Osteoblast (primary cell): ENCODE measurements around the gene HS3ST2. TPM values are rescaled to one million over a fixed set of nuclear protein-coding genes. Genes with fewer than 3 reads are reported as not detected.
"Not testable (repeated sequence)": the region's sequence is repeated elsewhere in the genome, so short reads cannot be mapped to it uniquely, and the experiment has no call there.

ENCODE experiments used
- DNase-seq: peaks from one replicate; pipeline ENCODE4 v3.0.0; 2011; ENCODE audit warnings: low spot score, mixed read lengths; ENCODE audit not compliant: insufficient read length; ENCODE audit errors: missing footprints
- H2AFZ ChIP-seq: 2 replicates; pipeline ENCODE4 v1.6.0; 2011; ENCODE audit warnings: mild to moderate bottlenecking, low read length
- H3K27ac ChIP-seq: 2 replicates; pipeline ENCODE4 v1.5.1; 2011; ENCODE audit warnings: mild to moderate bottlenecking, low read depth, low read length, moderate library complexity
- H3K27me3 ChIP-seq: 2 replicates; pipeline ENCODE4 v1.6.0; 2012; ENCODE audit warnings: mild to moderate bottlenecking, control low read depth, inconsistent platforms, low read length, moderate library complexity; ENCODE audit not compliant: insufficient read depth
- H3K36me3 ChIP-seq: 2 replicates; pipeline ENCODE4 v1.5.1; 2011; ENCODE audit warnings: mild to moderate bottlenecking, low read length, control low read depth, moderate library complexity; ENCODE audit not compliant: insufficient read depth
- H3K4me1 ChIP-seq: 2 replicates; pipeline ENCODE4 v1.5.1; 2011; ENCODE audit warnings: mild to moderate bottlenecking, low read length, control low read depth, moderate library complexity; ENCODE audit not compliant: insufficient read depth
- H3K4me2 ChIP-seq: 2 replicates; pipeline ENCODE4 v1.6.0; 2011; ENCODE audit warnings: mild to moderate bottlenecking, low read length; ENCODE audit not compliant: insufficient read depth
- H3K4me3 ChIP-seq: fragments of 200-600 bp; sonication (generic); 3 replicates; pipeline ENCODE4 v1.5.1; 2012; ENCODE audit warnings: mild to moderate bottlenecking, low read length, inconsistent platforms; ENCODE audit not compliant: insufficient read depth
- H3K79me2 ChIP-seq: 2 replicates; pipeline ENCODE4 v1.6.0; 2012; ENCODE audit warnings: mild to moderate bottlenecking, low read length, control low read depth, inconsistent platforms; ENCODE audit not compliant: insufficient read depth
- H3K9me3 ChIP-seq: 2 replicates; pipeline ENCODE4 v1.5.1; 2011; ENCODE audit warnings: low read depth, low read length, control low read depth
- H4K20me1 ChIP-seq: 2 replicates; pipeline ENCODE4 v1.6.0; 2012; ENCODE audit warnings: mild to moderate bottlenecking, low read length, control low read depth; ENCODE audit not compliant: insufficient read depth
- total RNA-seq: library from RNA; depleted of rRNA; stranded (reverse); fragments of >200 nt; gene quantifications from 2 replicates; pipeline ENCODE4 v1.2.3, GENCODE V29; 2012
- TF ChIP-seq, protein P1 (sequence below): IDR thresholded peaks from 2 replicates; pipeline ENCODE4 v1.5.1; 2011; ENCODE audit warnings: mild to moderate bottlenecking, low read depth, low read length, moderate library complexity; ENCODE audit errors: extremely low read depth

The HS3ST2 gene
- total RNA-seq, 1 donor: under 0.01 TPM

DNA sequence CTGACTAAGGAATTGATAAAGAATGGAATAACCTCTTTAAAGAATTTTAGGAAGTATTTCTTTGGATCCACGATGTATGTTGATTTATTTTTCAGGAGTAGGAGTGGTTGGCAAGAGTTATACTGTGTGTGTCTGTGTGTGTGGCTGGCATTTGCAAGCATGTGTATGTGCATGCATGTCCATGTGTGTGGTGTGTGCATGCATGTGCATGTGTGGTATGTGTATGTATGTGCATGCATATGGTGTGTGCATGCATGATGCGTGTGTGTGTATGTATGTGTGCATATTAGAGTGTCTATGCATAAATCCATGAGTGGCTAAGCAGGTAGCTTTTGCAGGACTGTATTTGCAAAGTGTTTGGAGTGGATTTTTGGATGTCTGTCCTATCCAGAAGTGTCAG is 120.8 kb downstream of the HS3ST2 start:
- no peaks in the 10 kb centered on the region for H3K36me3 ChIP-seq
- no peak overlapping the region for H2AFZ ChIP-seq
- no peak overlapping the region for H3K4me2 ChIP-seq
- H3K27ac ChIP-seq: no peak overlapping the region
- TF ChIP-seq, protein P1, sequence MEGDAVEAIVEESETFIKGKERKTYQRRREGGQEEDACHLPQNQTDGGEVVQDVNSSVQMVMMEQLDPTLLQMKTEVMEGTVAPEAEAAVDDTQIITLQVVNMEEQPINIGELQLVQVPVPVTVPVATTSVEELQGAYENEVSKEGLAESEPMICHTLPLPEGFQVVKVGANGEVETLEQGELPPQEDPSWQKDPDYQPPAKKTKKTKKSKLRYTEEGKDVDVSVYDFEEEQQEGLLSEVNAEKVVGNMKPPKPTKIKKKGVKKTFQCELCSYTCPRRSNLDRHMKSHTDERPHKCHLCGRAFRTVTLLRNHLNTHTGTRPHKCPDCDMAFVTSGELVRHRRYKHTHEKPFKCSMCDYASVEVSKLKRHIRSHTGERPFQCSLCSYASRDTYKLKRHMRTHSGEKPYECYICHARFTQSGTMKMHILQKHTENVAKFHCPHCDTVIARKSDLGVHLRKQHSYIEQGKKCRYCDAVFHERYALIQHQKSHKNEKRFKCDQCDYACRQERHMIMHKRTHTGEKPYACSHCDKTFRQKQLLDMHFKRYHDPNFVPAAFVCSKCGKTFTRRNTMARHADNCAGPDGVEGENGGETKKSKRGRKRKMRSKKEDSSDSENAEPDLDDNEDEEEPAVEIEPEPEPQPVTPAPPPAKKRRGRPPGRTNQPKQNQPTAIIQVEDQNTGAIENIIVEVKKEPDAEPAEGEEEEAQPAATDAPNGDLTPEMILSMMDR: no peak
- DNase-seq: no peak
- H3K27me3 ChIP-seq: no peaks in the 10 kb centered on the region
- H3K79me2 ChIP-seq: no peaks in the 10 kb centered on the region
- no peaks in the 10 kb centered on the region for H4K20me1 ChIP-seq
- H3K9me3 ChIP-seq: no peaks in the 10 kb centered on the region
- H3K4me1 ChIP-seq: no peaks in the 10 kb centered on the region
- H3K4me3 ChIP-seq: no peak overlapping the region

DNA sequence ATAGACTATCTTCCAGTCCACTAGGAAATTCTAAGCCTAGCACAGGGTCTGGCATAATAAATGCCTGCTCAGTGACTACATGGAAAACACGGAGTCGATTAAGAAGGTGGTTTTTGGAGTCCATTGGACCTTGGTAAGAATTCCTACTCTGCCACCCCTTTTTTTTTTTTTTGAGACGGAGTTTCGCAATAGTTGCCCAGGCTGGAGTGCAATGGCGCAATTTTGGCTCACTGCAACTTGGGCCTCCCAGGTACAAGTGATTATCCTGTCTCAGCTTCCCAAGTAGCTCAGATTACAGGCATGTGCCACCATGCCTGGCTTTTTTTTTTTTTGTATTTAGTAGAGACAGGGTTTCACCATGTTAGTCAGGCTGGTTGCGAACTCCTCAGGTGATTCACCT is 123.2 kb downstream of the HS3ST2 start:
- Histone ChIP-seq H3K27ac (no peak overlapping the region), H3K79me2 (no peaks in the 10 kb centered on the region), H3K4me3 (no peak overlapping the region), H4K20me1 (no peaks in the 10 kb centered on the region), H3K36me3 (no peaks in the 10 kb centered on the region), H3K4me1 (no peaks in the 10 kb centered on the region), H2AFZ (no peak overlapping the region), H3K27me3 (no peaks in the 10 kb centered on the region), H3K9me3 (no peaks in the 10 kb centered on the region), H3K4me2 (no peak overlapping the region)
- TF ChIP-seq, protein P1: no peak
- no peak for DNase-seq

DNA sequence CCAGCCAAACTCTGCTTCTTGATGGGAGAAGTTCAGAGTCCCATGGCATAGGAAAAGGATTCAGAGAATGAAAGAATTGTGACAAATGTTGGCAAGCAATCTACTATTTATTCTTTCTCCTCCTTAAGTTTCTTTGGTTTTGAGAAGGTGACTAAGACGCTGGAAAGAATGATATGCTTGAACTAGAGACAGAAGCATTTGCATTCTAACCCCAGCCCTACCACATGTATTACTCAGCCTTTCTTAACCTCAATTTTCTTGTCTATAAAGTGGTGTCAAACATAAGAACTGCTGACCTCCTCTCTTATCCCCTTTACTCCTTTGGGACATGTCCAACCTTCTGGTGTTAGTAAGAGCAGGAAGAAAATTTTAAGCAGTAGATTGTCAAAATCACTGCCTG is 124.7 kb downstream of the HS3ST2 start:
- no peaks in the 10 kb centered on the region for H3K27me3 ChIP-seq
- TF ChIP-seq, protein P1: no peak
- H3K79me2 ChIP-seq: no peaks in the 10 kb centered on the region
- H3K4me1 ChIP-seq: no peaks in the 10 kb centered on the region
- no peak overlapping the region for H3K27ac ChIP-seq
- DNase-seq: no peak
- no peaks in the 10 kb centered on the region for H3K36me3 ChIP-seq
- no peaks in the 10 kb centered on the region for H4K20me1 ChIP-seq
- H2AFZ ChIP-seq: no peak overlapping the region
- no peak overlapping the region for H3K4me3 ChIP-seq
- H3K4me2 ChIP-seq: no peak overlapping the region
- H3K9me3 ChIP-seq: no peaks in the 10 kb centered on the region

DNA sequence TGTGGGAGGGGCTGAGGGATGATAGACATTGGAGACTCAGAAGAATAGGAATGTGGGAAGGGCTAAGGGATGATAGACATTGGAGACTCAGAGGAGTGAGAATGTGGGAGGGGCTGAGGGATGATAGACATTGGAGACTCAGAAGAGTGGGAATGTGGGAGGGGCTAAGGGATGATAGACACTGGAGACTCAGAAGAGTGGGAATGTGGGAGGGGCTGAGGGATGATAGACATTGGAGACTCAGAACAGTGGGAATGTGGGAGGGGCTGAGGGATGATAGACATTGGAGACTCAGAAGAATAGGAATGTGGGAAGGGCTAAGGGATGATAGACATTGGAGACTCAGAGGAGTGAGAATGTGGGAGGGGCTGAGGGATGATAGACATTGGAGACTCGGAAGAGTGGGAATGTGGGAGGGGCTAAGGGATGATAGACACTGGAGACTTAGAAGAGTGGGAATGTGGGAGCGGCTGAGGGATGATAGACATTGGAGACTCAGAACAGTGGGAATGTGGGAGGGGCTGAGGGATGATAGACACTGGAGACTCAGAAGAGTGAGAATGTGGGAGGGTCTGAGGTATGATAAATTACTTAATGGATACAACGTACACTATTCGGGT is 125.9 kb downstream of the HS3ST2 start:
- H3K4me1 ChIP-seq, H3K4me3 ChIP-seq, H3K9me3 ChIP-seq, H3K79me2 ChIP-seq, H4K20me1 ChIP-seq, H3K27me3 ChIP-seq, H3K27ac ChIP-seq, H3K4me2 ChIP-seq, H3K36me3 ChIP-seq, DNase-seq, H2AFZ ChIP-seq: not testable (repeated sequence)
